HG02938 (cell line): ENCODE data around the gene HHLA2.

Experiments used
- ATAC-seq: cut with Tn5 transposase; IDR thresholded peaks from one replicate; pipeline ENCODE4 v1.9.1; 2021; ENCODE audit warnings: mild to moderate bottlenecking, moderate library complexity; ENCODE audit not compliant: unreplicated experiment

The HHLA2 gene

DNA sequence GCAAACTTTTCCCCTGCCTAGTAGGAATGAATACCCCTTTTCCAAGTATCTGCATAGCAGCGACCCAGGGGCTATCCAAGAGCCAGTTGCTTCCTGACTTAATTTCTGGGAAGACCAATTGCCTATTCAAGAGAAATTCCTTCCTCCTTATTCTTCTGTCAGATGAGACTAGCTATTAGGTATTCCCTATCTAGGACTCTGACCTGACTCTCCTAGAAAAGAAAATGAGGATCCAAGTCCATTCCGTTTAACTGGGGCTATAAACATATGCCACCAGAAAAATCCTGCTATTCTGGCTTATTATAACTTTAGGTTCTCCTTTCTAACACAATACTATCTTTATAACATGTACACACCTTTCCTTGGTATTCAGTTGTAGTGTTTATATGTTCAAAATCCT lies 1.7 kb downstream of the HHLA2 start:
- no peak for ATAC-seq

DNA sequence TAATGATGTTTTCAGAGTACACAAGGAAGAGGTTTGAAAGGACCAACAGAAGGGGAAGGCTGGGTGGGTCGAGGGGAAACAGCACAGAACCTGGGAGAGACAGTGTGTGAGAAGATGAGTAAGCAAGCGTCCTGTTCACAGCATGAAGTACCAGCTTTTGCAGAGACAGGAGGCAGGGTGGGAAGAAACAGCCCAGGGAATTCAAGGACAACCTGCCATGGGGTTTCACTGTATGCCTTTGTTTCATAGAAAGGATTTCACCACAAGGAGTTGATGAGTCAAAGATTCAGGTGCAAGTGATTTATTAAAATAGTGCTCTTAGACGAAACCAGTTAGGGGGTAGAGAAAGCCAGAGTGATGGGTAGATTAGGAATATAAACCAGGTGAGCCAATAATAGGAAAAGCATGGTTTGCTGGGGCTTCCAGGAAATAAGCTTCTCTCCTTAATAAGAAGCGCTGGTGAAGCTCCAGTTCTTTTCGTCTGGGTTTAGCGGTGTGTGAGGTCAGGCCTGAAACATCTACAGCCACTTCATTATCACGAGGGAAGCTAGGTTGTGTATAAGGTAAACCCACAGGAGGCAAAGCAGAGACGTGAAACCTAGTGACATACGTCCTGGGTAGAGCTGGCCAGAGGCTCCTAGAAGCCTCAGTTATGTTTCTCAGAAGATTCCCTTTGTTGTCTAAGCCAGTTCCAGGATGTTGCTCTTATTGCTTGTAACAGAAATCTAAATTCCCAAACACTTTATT lies 3.9 kb downstream of the HHLA2 start:
- ATAC-seq = no peak

DNA sequence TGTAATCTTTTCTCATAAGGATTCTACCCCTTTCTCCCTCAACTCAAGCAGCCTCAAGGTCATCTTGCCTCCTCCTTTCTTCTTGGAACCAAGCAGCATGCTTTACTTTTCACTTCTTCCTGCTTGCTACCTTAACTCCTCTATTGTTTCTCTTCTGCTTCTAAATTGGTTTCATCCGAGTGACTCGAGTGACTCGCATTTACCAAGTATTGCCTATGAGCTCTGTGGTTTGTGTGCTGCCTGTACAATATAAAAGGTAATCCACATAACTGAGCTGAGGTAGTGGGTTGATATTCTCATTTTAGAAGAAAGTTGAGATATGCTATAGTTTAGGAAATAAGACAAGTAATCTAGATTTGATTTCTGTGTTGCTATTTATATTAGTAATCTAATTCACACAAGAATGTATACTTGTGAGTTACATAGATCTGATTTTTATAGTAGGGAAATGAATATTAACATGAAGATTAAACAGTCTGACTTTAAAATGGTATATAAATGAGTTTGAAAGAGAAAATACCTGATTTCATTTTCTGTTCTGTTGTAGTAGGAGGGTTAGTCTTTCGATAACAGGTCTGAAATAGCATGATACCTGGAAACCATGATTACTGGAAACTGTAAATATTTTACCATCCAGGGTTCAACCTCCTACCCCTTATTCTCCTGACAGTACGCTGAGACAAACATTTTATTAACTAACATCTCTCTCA lies 5.5 kb downstream of the HHLA2 start:
- peak; percentile 83 for ATAC-seq

DNA sequence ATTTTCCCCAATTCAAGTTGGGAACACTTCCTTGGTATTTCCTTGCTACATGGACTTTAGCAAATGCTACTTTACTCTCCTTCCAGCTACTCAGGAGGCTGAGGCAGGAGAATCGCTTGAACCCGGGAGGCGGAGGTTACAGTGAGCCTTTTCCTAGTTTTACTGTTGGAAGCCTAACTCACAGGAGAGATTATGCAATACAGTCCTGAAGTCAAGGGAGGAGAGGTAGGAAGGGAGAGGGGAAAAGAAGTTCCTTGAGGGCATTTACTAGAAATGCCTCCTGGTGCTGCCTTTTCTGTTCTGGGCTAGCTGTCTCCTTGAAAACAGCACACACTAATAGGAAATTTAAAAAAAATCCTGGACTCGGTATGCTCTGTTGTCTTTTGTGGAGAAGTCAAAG lies 6.2 kb downstream of the HHLA2 start:
- no peak for ATAC-seq

DNA sequence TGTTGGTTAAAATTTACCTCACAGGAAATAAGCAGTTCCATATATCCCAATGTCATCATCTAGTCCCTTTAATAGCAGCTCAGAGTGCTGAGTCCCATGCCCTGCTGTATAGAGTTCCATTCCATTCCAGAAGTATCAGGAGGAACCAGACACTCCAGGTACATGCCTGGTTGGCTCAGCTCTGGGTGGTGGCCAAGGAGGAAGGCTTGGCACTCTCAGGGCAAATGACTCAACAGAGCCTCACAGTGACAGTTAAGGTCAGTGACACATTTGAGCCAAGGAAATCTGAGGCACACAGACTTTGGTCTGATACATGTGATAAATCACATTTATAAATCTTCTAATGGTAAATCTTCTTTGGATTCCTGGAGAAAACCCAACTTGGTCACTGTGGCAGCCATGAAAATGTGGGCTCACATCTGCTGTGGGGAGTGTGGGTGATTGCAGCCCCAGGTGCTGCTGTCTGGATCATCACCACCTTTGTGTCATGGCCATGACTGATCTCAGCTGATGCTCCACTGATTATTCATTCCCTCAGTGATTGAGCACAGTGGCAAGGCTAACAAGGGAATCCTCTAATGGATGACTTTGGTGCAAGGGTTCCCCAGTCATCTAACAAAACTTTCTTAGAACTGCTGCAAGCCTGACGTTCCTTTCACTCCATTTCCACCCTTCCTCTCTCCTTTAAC lies 9.3 kb downstream of the HHLA2 start:
- ATAC-seq = no peak

DNA sequence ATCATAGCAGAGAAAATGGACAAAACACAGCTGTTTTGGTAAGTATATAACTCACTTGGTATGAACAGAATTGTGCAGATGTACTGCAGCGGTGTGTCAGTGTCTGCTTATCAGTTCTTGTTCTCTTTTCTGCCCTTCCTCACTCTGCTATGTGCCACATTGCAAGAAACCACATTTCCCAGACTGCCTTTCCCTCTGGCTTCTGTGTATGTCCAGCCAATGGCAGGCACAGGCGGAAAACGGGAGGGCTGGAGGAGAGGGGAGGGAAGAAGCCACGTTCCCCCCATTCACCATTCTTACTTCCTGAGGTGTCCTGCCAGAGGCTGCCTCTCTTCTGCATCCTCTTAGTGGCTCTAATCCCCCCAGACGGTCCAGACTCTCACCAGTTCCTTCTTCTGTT lies 15.4 kb downstream of the HHLA2 start:
- ATAC-seq = no peak

DNA sequence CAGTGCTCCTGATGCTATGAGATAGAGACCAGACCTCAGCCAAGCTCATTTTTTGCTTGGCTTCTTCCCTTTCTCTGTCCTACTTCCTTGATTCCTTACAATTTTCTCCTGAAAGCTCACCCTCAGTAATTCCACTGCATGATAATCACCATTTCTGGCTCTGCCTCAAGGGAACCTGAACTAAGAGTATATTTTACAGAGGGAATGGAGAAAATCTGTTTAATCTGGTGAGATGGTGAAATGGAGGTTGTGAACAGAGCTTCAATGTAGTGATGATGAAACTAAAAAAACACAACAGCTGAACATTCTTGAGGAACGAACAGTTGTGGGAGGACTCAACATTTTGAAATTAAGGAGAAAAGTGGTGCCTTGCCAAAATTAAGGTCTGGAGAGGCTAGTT lies 16.3 kb downstream of the HHLA2 start:
- no peak for ATAC-seq

DNA sequence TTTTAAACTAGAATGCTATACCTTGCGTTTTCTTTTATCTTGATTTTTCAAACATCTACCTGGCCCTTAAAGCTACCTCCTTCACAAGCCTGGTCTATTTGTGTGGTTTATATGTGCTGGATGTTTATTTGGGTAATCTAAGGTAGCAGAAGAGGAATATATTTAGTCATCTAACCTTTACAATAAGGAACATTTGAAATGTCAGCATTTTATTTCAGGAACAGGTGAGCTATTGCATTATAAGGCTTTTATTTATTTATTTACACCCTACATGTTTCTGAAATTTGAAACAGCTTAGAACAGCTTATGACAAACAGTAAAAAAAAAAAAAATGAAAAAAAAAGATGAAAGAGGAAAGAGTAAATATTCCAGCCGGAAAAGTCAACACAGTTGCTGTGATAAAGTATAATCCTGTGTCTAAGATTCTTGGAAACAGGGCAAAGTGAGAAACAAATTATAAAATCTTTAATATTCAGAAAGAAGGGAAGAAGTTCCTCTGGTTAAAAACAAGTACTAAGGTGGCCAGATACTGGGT lies 19.5 kb downstream of the HHLA2 start:
- ATAC-seq = no peak

DNA sequence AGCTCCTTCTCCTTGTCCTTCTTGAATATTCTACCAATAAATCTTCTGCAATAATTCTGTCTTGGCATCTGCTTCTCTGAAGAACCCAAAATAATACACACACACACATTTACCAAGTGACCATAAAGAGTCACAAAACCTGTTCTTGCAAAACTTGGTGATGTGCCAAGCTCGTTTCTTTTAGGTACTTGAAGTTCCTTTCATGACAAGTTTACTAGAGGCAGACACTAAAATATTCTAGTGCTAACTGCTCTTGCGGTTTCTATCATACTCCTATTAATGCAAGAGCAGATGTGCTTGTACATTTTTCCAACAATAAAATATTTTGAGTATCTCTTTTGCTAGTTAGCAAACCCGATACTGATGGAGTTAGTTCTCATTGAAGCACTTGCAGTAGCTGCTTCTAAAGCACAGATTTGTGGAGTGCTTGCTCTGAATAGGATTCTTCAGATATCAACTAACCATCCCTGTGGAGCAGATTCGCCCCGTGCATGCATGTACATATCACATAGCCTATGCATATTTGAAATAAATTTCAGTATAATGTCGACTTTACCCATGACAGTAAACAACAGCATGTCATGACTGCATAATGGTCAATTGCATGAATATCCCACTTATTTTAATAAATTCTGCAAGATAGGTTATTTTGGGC lies 23.2 kb downstream of the HHLA2 start:
- ATAC-seq = no peak

DNA sequence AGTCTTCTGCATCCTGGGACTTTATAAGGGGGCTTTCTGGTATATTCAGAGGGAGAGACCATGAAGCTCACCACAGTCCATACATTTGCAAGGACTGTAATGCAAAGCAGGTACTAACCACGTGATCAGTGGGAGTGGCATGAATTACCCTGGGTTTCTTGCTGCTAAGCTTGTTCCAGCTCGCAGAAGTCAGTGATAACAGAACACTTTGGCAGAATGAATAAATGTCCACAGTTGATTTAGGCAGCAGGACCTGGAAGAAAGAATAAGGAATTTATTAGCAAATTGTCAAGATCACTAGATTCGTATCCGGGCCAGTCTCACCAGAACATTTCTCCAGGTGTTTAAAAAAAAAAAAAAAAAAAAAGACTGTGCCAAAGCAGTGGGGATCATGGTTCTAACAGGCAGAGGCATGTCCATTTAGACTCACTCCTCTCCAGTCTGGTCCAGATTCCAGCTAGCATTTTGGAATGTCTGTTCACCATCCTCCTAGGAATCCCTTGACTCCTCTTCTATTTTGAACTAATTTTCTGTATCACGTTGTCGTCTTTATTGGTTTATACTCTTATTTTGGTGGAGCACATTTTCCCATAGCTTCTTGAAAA lies 24.5 kb downstream of the HHLA2 start:
- no peak for ATAC-seq

DNA sequence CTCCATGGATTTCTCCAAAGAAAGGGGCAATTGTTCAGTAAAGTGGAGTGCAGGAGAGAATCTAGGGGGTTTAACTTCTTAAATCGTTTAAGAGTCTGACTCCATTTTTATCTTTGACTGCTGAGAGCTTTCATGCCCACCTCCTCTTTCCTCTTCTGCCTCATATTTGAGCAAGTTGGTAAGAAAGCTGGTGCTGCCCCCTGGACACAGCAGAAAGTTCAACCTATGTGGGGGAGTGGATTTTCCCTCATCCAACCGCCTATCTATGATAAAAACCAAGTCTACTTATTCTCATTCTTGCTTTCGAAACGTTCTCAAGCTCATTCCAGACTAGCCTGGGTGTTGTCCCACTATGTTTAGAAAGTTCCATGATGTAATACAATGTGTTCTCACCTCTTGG lies 26.0 kb downstream of the HHLA2 start:
- ATAC-seq = no peak

DNA sequence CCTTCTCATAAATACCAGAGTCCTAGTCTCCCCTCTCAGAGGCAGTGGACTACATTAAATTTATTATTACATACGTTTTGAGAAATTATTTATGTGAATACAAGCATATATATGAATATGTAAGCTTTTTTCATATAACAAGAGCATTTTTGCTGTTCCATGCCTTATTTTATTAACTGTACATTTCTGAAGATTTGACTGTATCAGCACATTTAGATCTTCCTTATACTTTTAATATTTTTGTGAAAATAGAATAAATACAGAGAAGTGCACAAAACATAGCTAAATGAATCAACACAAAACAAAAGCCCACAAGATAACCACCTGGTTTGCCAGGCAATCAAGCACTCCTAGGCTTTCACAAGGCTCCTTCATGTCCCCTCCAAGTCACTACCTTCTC lies 27.8 kb downstream of the HHLA2 start:
- ATAC-seq = no peak

DNA sequence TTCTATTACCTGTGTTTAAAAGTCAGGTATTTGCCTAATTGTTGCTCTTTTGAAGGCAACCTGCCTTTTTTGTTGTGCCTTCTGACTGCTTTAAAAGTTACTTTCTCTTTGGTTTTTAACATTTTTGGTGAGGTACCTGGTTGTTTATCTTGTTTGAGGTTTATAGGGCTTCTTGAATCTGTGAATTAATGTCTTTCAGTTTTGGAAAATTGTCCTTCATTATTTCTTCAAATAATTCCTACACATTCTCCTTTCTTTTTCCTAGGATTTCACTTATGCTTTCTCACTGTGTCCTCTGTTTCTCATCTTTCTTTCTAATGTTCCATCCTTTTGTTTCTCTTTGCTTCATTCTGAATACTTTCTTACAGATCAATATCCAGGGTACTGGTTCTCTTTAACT lies 30.8 kb downstream of the HHLA2 start:
- no peak for ATAC-seq

DNA sequence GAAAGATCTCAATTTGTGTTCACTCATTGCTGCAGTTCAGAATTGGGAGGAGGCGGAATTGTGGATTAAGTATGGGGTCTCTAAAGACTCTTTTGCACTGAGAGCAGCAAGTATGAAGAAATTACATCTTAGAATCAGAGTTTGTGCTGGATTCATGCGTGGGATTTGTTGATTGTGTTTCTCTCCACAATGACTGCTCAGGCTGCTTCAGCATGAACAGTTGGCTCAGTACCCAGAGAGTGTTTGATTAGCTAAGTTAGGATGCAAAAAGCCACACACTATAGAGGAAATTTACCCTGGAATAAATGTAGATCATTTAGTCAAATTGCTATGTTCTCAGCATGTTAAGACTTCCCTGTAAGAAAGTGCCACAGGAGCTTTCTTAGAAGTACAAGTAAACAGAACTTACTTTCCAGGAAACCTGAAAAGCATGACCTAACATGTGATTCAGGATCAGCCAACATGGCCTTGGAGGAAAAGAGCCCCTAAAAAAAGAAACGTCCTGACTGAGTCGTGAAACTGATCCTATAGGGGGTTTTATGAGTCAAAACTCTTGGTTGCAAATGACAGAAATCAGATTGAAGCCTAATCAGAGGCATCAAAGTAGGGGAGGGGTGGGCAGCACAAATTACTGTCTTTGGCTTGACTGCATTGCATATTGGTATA lies 32.6 kb downstream of the HHLA2 start:
- no peak for ATAC-seq

DNA sequence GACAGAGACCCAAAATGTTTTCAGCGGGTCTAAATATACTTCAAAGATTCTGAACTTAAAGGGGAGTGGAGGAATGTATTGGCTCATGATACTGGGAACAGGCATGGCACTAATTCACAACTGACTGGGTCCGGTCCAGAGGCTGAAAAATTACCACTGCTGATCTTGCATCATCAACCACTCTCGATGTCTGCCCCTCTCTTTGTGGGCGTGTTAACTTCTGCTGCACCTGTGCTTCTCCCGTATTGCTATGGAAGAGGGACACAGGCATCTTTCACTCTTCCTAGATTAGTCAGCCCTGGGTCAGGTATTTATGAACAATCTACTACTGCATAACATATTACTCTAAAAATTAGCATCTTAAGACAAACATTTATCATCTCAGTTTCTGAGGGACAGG lies 33.2 kb downstream of the HHLA2 start:
- ATAC-seq = no peak

DNA sequence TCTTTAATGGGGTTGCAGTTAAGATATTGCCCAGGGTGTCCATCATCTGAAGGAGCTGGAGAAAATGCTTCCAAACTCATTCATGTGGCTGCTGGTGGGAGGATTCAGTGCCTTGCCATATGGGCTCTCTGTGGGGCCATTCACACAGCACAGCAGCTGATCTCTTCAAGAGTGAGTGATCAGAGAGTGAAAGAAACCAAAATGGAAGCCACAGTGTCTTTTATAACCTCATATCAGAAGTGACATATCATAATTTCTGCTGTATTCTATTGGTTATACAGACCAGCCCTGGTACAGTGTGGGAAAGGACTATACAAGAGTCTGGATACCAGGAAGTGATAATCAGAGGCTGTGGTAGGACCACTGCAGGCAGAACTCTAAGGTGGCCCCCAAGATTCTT lies 33.6 kb downstream of the HHLA2 start:
- no peak for ATAC-seq

DNA sequence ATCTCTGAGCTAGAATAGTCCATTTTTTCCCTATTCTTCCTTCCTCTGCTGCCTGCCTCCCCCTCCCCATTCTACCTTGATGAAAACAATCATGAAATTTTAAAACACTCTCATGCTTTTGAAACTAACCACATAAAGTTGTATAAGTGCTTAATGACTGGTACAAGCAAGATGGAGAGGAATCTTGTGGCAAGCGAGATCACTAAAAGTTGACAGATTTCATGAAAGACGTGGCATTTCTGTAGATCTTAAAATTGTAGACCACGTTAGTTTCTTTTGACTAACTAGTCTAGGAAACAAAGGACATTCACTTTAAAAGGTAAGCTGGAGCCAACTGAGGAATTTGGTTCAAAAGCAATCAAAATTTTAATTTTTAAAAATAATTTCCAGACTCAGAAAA lies 35.4 kb downstream of the HHLA2 start:
- no peak for ATAC-seq

DNA sequence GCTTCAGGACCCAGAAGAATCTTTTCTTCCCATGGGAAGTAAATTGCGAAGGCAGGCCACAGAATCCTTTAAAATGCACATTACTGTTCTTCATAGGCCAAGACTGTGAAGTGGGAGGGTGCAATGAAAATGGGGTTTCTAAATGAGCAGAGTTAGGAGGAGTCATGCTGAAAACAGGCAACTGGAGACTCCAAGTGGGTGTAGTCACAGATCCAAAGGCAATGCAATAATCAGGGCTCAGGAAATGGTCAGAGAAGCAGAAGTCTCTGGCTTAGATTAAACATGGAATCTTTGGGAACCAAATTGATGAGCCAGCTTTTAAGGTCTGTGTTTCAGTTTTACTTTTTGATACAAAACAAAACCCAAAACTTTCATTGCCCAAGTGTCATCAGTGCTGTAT lies 37.6 kb downstream of the HHLA2 start:
- no peak for ATAC-seq

DNA sequence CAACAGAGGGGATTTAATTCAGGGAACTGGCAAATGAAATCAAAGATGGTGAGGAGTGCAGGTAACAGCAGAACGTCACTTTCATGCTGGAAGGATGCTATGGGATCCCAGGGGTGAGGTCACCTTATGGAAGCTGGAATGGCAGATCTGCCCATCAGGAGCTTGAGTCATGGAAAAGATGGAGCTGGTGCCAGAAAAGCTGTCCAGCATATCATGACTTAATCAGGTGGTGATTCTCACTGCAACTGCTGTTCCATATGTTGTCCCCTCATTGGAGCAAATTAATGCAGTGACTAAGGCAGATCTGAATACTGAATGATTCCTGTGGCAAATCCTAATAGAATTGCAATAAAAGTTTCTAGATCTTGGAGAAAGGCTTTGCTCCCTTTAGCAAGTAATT lies 38.4 kb downstream of the HHLA2 start:
- ATAC-seq = no peak

DNA sequence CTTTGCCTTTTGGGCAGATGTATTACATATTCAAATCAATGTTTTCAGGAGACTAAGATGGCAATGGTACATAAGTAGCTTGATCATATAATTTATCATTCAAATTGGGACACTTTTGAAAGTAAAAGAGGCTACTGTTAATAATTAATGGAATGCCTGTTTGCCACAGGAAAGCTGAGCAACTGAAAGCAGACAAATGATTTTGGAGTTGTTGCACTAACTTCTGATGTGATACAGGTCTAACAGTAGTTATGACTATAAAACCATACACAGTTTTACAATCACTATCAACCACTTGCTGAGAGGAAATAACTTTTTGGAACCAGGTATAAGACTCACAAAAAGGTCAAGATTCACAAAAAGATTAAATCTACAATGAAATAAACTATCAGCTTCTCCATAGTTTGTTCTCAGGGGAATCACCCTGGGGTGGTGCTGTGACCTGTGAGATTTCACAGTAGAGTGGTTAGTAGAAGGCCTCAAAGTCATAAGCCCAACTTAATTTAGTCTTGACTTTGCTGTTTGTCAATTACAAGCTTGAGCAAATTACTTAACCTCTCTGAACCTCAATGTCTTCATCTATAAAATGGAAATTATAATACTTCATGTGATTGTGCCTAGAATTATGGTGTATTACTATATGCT lies 42.7 kb downstream of the HHLA2 start:
- no peak for ATAC-seq
